ENCODE data around the gene NSFL1C. TPM values are rescaled to one million over a fixed set of nuclear protein-coding genes. Genes with fewer than 3 reads are reported as not detected.

Gene NSFL1C
- polyA plus RNA-seq, 3 donors = 24.4 to 52.1 (median 40.8) TPM

- H3K27ac ChIP-seq (ENCODE audit: low read depth, low read length) = no peak overlapping the region
- 30 to 33% (median 33%) methylated on average over 5 of the region's 5 CpGs for WGBS, 3 donors
These were observed 29.3 kb downstream of the NSFL1C start for GRCh38 chr20:1437235-1437904.

DNA sequence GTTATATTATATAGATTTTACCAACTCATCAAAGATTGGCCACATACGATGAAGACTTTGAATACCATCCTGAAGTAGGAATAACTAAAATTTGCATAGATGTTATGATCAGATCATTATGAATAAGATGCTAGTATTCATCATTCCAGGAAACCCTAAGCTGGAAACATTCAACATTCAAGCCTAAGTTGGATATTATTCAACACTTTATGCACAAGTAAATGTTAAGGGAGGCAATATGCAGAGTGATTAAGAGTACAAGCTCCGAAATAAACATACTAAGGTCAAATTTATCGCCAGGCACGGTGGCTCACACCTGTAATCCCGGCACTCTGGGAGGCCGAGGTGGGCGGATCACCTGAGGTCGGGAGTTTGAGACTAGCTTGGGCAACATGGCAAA, 30.4 kb downstream of the NSFL1C start:
- 89 to 92% (median 91%) methylated on average over 8 of the region's 8 CpGs for WGBS, 3 donors
- no peak overlapping the region for H3K27ac ChIP-seq (ENCODE audit: low read depth, low read length)

- no peak overlapping the region for H3K27ac ChIP-seq (ENCODE audit: low read depth, low read length)
These were observed 31.3 kb downstream of the NSFL1C start for GRCh38 chr20:1435337-1435699.

DNA sequence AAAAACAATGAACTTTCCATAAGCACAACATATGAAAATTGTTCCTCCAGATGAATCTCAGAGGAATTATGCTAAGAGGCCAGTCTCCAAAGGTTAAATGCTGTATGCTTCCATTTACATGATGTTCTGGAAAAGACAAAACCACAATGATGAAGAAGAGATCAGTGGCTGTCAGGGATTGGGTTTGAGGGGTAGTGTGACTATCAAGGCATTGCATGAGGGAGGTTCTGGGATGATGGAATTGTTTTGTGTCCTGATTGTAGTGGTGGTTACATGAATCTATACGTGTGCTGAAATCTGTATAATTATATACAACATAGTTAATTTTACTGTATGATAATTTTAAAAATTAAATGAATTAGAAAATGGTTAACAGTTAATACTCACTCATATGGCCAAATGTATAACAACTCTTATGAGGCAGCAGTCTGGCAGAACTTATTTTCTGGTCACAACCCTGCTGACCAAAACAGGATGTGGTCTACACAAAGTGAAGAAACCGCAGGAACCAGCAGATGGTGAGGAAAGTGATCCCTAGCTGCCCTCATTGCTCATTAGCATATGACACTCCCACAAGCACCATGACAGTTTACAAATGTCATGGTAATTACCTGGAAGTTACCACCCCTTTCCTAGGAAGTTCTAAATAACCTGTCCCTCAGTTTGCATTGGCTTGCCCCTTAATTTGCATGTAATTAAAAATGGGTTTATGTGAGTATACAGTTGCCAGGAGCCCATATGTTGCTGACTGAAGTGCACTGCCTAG, 31.9 kb downstream of the NSFL1C start:
- H3K27ac ChIP-seq (ENCODE audit: low read depth, low read length) = no peak overlapping the region
- WGBS, 3 donors = 38 to 79% (median 42%) methylated on average over 2 of the region's 2 CpGs

GRCh38 chr20:1431158-1431557, 35.5 kb downstream of the NSFL1C start:
- H3K27ac ChIP-seq (ENCODE audit: low read depth, low read length) = no peak overlapping the region
- 28 to 64% (median 63%) methylated on average over 1 of the region's 1 CpG for WGBS, 3 donors

DNA sequence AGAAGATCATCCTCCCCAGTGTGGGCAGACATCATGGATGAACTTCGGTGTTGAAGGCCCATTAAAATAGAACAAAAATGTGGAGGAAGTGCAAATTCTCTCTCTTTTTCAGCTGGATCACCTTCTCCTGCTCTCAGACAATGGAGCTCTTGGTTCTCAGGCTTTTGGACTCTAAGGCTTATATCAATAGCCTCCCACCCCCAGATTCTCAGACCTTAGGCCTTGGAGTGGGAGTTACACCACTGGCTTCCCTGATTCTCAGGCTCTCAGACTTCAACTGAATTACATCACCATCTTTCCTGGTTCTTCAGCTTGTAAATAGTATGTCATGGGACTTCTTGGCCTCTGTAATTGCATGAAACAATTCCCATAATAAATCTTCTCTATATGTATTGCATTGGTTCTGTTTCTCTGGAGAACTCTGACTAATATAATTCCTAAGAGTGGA, 36.6 kb downstream of the NSFL1C start:
- 64 to 83% (median 73%) methylated on average over 1 of the region's 1 CpG for WGBS, 3 donors
- H3K27ac ChIP-seq (ENCODE audit: low read depth, low read length) = no peak overlapping the region

- H3K27ac ChIP-seq (ENCODE audit: low read depth, low read length) = no peak overlapping the region
These were observed 37.4 kb downstream of the NSFL1C start for GRCh38 chr20:1429143-1429728.

GRCh38 chr20:1427457-1428054, 39.1 kb downstream of the NSFL1C start:
- 54 to 58% (median 56%) methylated on average over 3 of the region's 3 CpGs for WGBS, 3 donors
- H3K27ac ChIP-seq (ENCODE audit: low read depth, low read length) = no peak overlapping the region

More at GRCh38 chr20:1429143-1429728, 37.4 kb downstream of the NSFL1C start:
- WGBS, 3 donors = 66 to 88% (median 81%) methylated on average over 4 of the region's 4 CpGs

DNA sequence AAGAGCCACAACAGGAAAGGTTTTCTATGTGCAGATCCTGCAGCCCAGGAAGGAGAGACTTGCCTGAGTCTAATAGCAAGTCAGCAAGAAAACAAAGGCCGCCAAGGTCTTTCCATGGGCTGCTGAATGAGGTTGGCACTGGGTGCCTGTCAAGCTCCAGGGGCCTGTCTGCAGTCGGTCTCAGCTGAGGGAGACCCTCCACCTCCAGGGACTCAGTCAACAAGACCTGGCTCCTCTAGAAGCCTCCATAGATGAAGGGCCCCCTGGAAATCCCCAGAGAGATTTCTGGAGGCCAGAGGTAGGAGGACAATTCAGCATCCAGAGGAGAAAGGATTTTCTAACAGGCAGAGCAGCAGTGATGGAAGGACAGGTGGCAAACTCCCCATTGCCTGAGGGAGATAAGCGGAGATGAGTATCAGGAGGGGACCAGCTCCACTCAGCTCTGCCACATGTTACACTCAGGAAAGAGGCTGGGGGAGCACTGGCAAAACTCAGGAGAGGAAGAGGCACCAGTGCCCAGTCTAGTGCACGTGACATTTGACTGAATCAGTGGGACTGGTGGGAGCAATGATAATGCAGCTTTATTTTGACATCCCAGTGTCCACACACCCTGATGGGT, 40.3 kb downstream of the NSFL1C start:
- 58 to 76% (median 67%) methylated on average over 4 of the region's 4 CpGs for WGBS, 3 donors

DNA sequence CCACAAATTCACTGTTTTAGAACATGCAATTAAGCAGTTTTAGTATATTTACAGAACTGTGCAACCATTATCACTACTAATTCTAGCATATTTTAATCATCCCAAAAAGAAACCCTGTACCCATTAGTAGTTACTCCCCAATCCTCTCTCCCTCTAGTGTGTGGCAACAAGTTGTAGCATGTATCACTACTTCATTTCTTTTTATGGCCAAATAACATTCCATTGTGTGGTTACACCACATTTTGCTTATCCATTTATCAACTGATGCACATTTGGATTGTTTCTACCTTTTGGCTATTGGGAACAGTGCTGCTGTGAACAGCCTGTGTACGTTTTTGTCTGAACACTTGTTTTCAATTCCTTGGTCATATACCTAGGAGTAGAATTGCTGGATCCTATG, 42.3 kb downstream of the NSFL1C start:
- WGBS, 3 donors = 65 to 78% (median 77%) methylated on average over 1 of the region's 1 CpG

More for the DNA sequence above, 40.3 kb downstream of the NSFL1C start:
- no peak overlapping the region for H3K27ac ChIP-seq (ENCODE audit: low read depth, low read length)

DNA sequence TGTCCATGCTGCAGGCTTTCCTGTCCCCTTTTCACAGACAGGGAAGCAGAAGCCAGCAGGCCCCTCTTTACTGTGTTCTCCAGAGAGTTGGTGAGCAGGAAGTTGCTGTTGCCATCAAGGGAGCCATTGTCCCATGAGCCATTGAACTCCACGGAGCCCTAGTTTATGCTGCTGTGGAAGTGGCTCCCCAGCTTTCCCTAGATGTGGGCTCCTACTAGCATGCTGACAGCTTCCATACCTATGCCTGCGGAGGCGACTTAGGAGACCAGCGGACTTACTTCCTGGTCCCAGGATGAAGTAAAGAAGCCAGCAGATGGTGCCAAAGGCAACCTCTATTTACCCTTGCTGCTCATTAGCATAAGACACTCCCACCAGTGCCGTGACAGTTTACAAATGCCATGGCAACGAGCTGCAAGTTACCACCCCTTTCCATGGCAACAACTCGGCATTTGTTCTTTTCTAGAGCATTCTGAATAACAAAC, 43.0 kb downstream of the NSFL1C start:
- no peak overlapping the region for H3K27ac ChIP-seq (ENCODE audit: low read depth, low read length)
- 29 to 53% (median 48%) methylated on average over 7 of the region's 7 CpGs for WGBS, 3 donors

More for the DNA sequence above, 42.3 kb downstream of the NSFL1C start:
- H3K27ac ChIP-seq (ENCODE audit: low read depth, low read length) = no peak overlapping the region

GRCh38 chr20:1423206-1423605, 43.4 kb downstream of the NSFL1C start:
- no peak overlapping the region for H3K27ac ChIP-seq (ENCODE audit: low read depth, low read length)
- WGBS, 3 donors = 84 to 87% (median 86%) methylated on average over 6 of the region's 6 CpGs

- no peak overlapping the region for H3K27ac ChIP-seq (ENCODE audit: low read depth, low read length)
- 46 to 61% (median 49%) methylated on average over 3 of the region's 3 CpGs for WGBS, 3 donors
These were observed 43.9 kb downstream of the NSFL1C start for GRCh38 chr20:1422753-1423152.

GRCh38 chr20:1420066-1420465, 46.6 kb downstream of the NSFL1C start:
- no peak overlapping the region for H3K27ac ChIP-seq (ENCODE audit: low read depth, low read length)
- whole genome bisulfite sequencing, 3 donors = 78 to 93% (median 92%) methylated on average over 4 of the region's 4 CpGs

GRCh38 chr20:1418350-1418749, 48.3 kb downstream of the NSFL1C start:
- WGBS, 3 donors = 46 to 54% (median 54%) methylated on average over 3 of the region's 3 CpGs
- H3K27ac ChIP-seq (ENCODE audit: low read depth, low read length) = no peak overlapping the region

DNA sequence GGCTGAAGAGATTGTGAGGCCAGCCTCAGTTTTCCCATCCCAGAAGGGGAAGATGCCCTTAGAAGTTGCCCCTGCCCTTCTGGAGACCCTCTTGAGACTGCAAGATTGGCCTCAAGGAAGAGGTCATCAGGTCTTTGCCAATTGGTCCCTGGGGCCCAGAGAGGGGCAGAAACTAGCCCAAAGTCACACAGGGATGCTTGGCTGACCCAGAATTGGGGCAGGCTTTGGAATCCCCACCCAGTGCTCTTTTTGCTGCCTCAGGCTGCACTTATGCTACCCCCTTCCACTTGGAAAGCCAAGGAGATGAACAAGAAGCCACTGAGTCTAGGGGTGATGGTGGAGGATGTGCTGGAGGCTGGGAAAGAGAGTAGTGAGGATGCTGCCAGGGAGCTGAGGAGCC, 48.9 kb downstream of the NSFL1C start:
- H3K27ac ChIP-seq (ENCODE audit: low read depth, low read length) = no peak overlapping the region

GRCh38 chr20:1417273-1417672, 49.4 kb downstream of the NSFL1C start:
- 71 to 78% (median 77%) methylated on average over 5 of the region's 5 CpGs for WGBS, 3 donors
- H3K27ac ChIP-seq (ENCODE audit: low read depth, low read length) = no peak overlapping the region

GRCh38 chr20:1415667-1416468, 50.8 kb downstream of the NSFL1C start:
- no peak overlapping the region for H3K27ac ChIP-seq (ENCODE audit: low read depth, low read length)
- WGBS, 3 donors = 69 to 79% (median 72%) methylated on average over 8 of the region's 8 CpGs

All from adipose tissue (tissue), 3 donors.